Right lobe of liver (tissue), 4 donors: ENCODE data around the gene SRC.

Source experiments
- POLR2A ChIP-seq: fragments of 450-650 bp; IDR thresholded peaks from one replicate; pipeline ENCODE4 v1.6.1; 2017; ENCODE audit warnings: antibody characterized with exemption, mild to moderate bottlenecking
- TF ChIP-seq, protein P1 (sequence below), 4 donors: fragments of 200-600 bp in 3 of 4; fragments of 450-650 bp in 1 of 4; IDR thresholded peaks; one replicate each; pipeline versions ENCODE4 v1.5.1 to v1.8.0; 2016 to 2022; ENCODE audit warnings: antibody characterized with exemption in 4 of 4, mild to moderate bottlenecking in 2 of 4
- donor health status: DM: no; HTN: no; CAD: no.
- donor health status: DM: no; HTN: no; CAD: no.
- donor health status: DM: no; HTN: yes; CAD: no.

DNA sequence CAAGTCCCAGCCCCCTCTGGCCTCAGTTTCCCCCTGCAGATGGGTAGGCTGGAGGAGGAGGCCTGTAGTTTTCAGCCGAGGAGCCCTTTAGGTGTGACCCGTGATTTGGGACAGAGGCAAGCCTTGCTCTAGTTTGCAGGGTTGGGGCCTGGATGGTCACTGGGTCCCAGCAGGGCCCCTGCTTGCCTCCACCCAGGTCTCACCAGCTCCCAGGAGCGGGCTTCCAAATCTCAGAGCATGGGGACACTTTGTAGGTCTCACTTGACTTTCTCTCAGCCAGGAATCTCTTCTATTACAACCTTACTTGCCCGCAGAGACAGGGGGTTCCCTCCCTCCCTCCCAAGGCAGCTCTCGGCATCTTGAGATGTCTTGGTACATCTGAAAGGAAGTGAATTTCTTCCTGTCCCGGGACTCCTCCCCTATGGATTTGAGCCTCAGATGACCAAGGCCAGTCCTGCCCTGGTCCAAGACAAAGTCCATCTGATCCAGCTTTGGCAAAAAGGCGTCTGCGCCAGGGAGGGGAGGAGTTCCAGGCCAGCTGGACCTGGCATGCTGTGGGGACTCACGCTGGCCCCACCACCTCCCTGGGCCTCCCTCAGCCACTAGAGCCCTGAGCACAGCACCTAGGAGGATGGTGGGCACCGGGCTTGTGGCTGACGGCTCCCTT, 47.4 kb downstream of the SRC start:
- TF ChIP-seq, protein P1, sequence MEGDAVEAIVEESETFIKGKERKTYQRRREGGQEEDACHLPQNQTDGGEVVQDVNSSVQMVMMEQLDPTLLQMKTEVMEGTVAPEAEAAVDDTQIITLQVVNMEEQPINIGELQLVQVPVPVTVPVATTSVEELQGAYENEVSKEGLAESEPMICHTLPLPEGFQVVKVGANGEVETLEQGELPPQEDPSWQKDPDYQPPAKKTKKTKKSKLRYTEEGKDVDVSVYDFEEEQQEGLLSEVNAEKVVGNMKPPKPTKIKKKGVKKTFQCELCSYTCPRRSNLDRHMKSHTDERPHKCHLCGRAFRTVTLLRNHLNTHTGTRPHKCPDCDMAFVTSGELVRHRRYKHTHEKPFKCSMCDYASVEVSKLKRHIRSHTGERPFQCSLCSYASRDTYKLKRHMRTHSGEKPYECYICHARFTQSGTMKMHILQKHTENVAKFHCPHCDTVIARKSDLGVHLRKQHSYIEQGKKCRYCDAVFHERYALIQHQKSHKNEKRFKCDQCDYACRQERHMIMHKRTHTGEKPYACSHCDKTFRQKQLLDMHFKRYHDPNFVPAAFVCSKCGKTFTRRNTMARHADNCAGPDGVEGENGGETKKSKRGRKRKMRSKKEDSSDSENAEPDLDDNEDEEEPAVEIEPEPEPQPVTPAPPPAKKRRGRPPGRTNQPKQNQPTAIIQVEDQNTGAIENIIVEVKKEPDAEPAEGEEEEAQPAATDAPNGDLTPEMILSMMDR (IDR thresholded peaks at IDR 0.05): no peak
- no peak for TF ChIP-seq POLR2A
